ENCODE results near the gene ZNF57.

Gene ZNF57

DNA sequence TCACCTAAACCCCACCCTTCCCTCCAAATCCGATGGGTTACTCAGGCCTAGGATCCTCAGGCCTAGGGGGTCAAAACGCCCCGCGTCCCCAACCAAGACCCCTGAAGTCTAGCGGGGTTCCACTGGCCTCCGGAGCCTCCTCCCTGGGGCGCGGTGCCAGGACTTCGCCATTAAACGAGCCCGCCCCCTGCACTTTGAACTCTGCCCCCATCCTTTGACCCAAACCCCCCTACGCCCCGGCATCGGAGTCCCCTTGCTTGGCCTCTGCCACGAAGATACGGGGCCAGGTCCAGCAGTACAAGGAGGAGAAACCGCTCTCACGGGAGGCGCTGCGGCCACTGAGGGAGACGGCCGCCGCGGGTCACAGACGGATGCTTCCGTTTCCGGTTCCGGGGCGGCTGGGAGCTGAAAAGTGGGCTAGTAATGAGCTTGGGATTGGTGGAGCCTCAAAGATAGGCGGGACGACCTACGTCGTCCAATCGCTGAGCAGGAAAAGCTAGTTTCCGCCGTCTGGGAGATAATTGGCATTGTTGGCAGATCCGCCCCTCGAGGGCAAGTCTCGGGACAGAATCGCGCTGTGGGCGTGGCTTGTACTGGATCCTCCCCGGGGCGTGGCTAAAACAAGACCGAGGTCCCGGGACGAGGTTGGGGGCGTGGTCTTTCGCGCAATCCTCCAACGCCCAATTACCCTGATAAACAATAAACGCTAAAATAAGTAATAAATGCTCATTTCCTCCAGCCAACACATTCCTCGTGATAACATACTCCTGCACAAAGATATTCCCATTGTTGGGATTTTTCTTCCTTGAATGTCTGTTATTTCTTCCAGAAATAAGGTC lies 49.8 kb downstream of the ZNF57 start (continued):
- TF ChIP-seq, protein P1, sequence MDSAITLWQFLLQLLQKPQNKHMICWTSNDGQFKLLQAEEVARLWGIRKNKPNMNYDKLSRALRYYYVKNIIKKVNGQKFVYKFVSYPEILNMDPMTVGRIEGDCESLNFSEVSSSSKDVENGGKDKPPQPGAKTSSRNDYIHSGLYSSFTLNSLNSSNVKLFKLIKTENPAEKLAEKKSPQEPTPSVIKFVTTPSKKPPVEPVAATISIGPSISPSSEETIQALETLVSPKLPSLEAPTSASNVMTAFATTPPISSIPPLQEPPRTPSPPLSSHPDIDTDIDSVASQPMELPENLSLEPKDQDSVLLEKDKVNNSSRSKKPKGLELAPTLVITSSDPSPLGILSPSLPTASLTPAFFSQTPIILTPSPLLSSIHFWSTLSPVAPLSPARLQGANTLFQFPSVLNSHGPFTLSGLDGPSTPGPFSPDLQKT (IDR thresholded peaks at IDR 0.05; ENCODE audit: borderline replicate concordance, low read depth, low read length), result peak; percentile 88; the same call in 1 of the 2 replicates
- no peak for TF ChIP-seq ZNF324 (tag by site-specific recombination; IDR thresholded peaks at IDR 0.05)
- TF ChIP-seq, protein P2, sequence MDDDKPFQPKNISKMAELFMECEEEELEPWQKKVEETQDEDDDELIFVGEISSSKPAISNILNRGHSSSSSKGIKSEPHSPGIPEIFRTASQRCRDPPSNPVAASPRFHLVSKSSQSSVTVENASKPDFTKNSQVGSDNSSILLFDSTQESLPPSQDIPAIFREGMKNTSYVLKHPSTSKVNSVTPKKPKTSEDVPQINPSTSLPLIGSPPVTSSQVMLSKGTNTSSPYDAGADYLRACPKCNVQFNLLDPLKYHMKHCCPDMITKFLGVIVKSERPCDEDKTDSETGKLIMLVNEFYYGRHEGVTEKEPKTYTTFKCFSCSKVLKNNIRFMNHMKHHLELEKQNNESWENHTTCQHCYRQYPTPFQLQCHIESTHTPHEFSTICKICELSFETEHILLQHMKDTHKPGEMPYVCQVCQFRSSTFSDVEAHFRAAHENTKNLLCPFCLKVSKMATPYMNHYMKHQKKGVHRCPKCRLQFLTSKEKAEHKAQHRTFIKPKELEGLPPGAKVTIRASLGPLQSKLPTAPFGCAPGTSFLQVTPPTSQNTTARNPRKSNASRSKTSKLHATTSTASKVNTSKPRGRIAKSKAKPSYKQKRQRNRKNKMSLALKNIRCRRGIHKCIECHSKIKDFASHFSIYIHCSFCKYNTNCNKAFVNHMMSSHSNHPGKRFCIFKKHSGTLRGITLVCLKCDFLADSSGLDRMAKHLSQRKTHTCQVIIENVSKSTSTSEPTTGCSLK (tag by site-specific recombination; IDR thresholded peaks at IDR 0.05), result no peak
- TF ChIP-seq ZNF223 (tag by site-specific recombination; IDR thresholded peaks at IDR 0.05), result no peak
- no peak for TF ChIP-seq REPIN1 (tag by site-specific recombination; IDR thresholded peaks at IDR 0.05; ENCODE audit: low read depth)
- TF ChIP-seq, protein P3, sequence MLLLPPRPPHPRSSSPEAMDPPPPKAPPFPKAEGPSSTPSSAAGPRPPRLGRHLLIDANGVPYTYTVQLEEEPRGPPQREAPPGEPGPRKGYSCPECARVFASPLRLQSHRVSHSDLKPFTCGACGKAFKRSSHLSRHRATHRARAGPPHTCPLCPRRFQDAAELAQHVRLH (tag by site-specific recombination; IDR thresholded peaks at IDR 0.05), result peak; percentile 87
- no peak for TF ChIP-seq MYNN (tag by site-specific recombination; IDR thresholded peaks at IDR 0.05; ENCODE audit: borderline replicate concordance)
- no peak for TF ChIP-seq ZNF555 (tag by site-specific recombination; conservative IDR thresholded peaks at IDR 0.05)
- TF ChIP-seq ZNF777 (tag by site-specific recombination; IDR thresholded peaks at IDR 0.05; ENCODE audit: borderline replicate concordance), result peak; percentile 79; the same call in 1 of the 2 replicates
- TF ChIP-seq BCL11A (tag by site-specific recombination; IDR thresholded peaks at IDR 0.05; ENCODE audit: low read depth), result peak; percentile 88
- TF ChIP-seq, protein P4, sequence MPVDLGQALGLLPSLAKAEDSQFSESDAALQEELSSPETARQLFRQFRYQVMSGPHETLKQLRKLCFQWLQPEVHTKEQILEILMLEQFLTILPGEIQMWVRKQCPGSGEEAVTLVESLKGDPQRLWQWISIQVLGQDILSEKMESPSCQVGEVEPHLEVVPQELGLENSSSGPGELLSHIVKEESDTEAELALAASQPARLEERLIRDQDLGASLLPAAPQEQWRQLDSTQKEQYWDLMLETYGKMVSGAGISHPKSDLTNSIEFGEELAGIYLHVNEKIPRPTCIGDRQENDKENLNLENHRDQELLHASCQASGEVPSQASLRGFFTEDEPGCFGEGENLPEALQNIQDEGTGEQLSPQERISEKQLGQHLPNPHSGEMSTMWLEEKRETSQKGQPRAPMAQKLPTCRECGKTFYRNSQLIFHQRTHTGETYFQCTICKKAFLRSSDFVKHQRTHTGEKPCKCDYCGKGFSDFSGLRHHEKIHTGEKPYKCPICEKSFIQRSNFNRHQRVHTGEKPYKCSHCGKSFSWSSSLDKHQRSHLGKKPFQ (tag by site-specific recombination; IDR thresholded peaks at IDR 0.05), result no peak
- TF ChIP-seq ZNF391 (tag by site-specific recombination; IDR thresholded peaks at IDR 0.05; ENCODE audit: borderline replicate concordance, low read depth), result peak; percentile 65; the same call in 1 of the 2 replicates
- TF ChIP-seq, protein P5, sequence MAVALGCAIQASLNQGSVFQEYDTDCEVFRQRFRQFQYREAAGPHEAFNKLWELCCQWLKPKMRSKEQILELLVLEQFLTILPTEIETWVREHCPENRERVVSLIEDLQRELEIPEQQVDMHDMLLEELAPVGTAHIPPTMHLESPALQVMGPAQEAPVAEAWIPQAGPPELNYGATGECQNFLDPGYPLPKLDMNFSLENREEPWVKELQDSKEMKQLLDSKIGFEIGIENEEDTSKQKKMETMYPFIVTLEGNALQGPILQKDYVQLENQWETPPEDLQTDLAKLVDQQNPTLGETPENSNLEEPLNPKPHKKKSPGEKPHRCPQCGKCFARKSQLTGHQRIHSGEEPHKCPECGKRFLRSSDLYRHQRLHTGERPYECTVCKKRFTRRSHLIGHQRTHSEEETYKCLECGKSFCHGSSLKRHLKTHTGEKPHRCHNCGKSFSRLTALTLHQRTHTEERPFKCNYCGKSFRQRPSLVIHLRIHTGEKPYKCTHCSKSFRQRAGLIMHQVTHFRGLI (tag by site-specific recombination; IDR thresholded peaks at IDR 0.05), result no peak
- no peak for TF ChIP-seq ZNF133 (tag by site-specific recombination; IDR thresholded peaks at IDR 0.05)
- TF ChIP-seq ZNF169 (tag by site-specific recombination; IDR thresholded peaks at IDR 0.05), result no peak
- TF ChIP-seq, protein P6, sequence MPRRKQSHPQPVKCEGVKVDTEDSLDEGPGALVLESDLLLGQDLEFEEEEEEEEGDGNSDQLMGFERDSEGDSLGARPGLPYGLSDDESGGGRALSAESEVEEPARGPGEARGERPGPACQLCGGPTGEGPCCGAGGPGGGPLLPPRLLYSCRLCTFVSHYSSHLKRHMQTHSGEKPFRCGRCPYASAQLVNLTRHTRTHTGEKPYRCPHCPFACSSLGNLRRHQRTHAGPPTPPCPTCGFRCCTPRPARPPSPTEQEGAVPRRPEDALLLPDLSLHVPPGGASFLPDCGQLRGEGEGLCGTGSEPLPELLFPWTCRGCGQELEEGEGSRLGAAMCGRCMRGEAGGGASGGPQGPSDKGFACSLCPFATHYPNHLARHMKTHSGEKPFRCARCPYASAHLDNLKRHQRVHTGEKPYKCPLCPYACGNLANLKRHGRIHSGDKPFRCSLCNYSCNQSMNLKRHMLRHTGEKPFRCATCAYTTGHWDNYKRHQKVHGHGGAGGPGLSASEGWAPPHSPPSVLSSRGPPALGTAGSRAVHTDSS (tag by site-specific recombination; IDR thresholded peaks at IDR 0.05), result no peak
- no peak for TF ChIP-seq ZNF138 (tag by site-specific recombination; IDR thresholded peaks at IDR 0.05; ENCODE audit: borderline replicate concordance)
- TF ChIP-seq ZNF514 (tag by site-specific recombination; IDR thresholded peaks at IDR 0.05), result no peak
- TF ChIP-seq ZNF501 (tag by site-specific recombination; IDR thresholded peaks at IDR 0.05), result peak; percentile 50
- TF ChIP-seq, protein P7, sequence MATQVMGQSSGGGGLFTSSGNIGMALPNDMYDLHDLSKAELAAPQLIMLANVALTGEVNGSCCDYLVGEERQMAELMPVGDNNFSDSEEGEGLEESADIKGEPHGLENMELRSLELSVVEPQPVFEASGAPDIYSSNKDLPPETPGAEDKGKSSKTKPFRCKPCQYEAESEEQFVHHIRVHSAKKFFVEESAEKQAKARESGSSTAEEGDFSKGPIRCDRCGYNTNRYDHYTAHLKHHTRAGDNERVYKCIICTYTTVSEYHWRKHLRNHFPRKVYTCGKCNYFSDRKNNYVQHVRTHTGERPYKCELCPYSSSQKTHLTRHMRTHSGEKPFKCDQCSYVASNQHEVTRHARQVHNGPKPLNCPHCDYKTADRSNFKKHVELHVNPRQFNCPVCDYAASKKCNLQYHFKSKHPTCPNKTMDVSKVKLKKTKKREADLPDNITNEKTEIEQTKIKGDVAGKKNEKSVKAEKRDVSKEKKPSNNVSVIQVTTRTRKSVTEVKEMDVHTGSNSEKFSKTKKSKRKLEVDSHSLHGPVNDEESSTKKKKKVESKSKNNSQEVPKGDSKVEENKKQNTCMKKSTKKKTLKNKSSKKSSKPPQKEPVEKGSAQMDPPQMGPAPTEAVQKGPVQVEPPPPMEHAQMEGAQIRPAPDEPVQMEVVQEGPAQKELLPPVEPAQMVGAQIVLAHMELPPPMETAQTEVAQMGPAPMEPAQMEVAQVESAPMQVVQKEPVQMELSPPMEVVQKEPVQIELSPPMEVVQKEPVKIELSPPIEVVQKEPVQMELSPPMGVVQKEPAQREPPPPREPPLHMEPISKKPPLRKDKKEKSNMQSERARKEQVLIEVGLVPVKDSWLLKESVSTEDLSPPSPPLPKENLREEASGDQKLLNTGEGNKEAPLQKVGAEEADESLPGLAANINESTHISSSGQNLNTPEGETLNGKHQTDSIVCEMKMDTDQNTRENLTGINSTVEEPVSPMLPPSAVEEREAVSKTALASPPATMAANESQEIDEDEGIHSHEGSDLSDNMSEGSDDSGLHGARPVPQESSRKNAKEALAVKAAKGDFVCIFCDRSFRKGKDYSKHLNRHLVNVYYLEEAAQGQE (tag by site-specific recombination; IDR thresholded peaks at IDR 0.05), result no peak
- TF ChIP-seq ZNF776 (tag by site-specific recombination; IDR thresholded peaks at IDR 0.05; ENCODE audit: borderline replicate concordance), result no peak
- TF ChIP-seq ZNF24 (tag by site-specific recombination; IDR thresholded peaks at IDR 0.05), result no peak
- TF ChIP-seq ZNF404 (tag by site-specific recombination; IDR thresholded peaks at IDR 0.05), result no peak
- TF ChIP-seq ZFP3 (tag by site-specific recombination; IDR thresholded peaks at IDR 0.05; ENCODE audit: low read depth), result no peak
- TF ChIP-seq ZNF785 (tag by site-specific recombination; IDR thresholded peaks at IDR 0.05), result 0 out of 2 replicates have a peak, but pooled peaks have one; percentile 21
- TF ChIP-seq ZNF560 (tag by site-specific recombination; IDR thresholded peaks at IDR 0.05; ENCODE audit: borderline replicate concordance), result no peak
- no peak for TF ChIP-seq ZNF426 (tag by site-specific recombination; IDR thresholded peaks at IDR 0.05)
